ENCODE data around the gene ADAMTS15. TPM values are rescaled to one million over a fixed set of nuclear protein-coding genes. Genes with fewer than 3 reads are reported as not detected.

Gene ADAMTS15
- total RNA-seq, 3 donors from 2014 or later = 17.9 to 22.6 (median 21.9) TPM

DNA sequence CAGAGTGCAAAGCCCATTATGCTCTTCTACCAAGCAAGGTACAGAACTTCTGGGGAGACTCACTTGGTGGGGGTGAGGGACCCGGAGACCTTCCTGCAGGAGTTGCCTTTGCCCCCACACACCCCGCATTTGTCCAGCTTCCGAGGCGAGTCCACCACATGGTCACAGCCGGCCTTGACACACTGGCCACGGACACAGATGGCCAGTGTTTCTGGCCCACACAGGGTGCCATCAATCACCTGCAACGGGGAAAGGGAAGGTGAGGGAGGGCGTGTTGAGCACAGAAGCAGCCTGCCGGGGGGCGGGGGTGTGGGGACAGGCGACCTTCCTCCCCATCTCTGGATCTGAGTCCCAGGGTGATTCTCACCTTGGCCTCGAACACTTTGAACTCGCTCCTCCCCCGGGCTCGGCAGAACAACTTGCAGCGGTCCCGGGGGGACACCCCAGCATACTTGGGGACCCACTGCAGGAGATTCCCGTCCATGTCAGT is 40.0 kb upstream of the ADAMTS15 start:
- TF ChIP-seq POLR2AphosphoS5 (IDR thresholded peaks at IDR 0.05) = no peak
- no peak for TF ChIP-seq POLR2A (IDR thresholded peaks at IDR 0.05)
- TF ChIP-seq, protein P1, sequence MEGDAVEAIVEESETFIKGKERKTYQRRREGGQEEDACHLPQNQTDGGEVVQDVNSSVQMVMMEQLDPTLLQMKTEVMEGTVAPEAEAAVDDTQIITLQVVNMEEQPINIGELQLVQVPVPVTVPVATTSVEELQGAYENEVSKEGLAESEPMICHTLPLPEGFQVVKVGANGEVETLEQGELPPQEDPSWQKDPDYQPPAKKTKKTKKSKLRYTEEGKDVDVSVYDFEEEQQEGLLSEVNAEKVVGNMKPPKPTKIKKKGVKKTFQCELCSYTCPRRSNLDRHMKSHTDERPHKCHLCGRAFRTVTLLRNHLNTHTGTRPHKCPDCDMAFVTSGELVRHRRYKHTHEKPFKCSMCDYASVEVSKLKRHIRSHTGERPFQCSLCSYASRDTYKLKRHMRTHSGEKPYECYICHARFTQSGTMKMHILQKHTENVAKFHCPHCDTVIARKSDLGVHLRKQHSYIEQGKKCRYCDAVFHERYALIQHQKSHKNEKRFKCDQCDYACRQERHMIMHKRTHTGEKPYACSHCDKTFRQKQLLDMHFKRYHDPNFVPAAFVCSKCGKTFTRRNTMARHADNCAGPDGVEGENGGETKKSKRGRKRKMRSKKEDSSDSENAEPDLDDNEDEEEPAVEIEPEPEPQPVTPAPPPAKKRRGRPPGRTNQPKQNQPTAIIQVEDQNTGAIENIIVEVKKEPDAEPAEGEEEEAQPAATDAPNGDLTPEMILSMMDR (IDR thresholded peaks at IDR 0.05) = no peak
- no peaks in the 10 kb centered on the region for H3K4me1 ChIP-seq
- no peak overlapping the region for H3K4me3 ChIP-seq
- no peaks in the 10 kb centered on the region for H3K9me3 ChIP-seq
- no peaks in the 10 kb centered on the region for H3K36me3 ChIP-seq
- H3K27me3 ChIP-seq = no peaks in the 10 kb centered on the region
- intact Hi-C loops (cut with DNase I; ENCODE audit: low total_unique reads) = no loop called here
- H3K27ac ChIP-seq = no peak overlapping the region
- DNase-seq (ENCODE audit: low spot score in 2 of 2) = no peak

DNA sequence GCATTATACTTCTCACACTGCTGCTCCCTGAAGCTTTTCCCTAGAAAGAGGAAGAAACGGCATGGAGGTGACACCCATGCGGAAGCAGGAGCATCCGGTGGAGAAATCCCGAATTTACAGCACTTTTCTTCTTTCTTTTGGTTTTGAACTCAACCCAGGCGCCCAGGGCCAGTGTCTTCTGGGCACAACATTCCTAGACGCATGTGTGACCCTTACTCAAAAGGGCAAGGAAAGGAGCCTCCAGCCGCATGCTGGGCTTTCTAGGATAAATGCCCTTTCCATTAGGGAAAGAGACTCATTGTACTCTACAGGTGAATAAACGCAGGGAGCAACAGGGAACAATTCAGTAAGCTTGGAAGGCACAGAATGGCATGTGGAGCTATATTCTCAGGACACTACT is 39.5 kb upstream of the ADAMTS15 start:
- H3K27ac ChIP-seq = no peak overlapping the region
- H3K27me3 ChIP-seq = no peaks in the 10 kb centered on the region
- H3K4me1 ChIP-seq = no peaks in the 10 kb centered on the region
- TF ChIP-seq POLR2AphosphoS5 (IDR thresholded peaks at IDR 0.05) (no peak), POLR2A (IDR thresholded peaks at IDR 0.05) (no peak)
- TF ChIP-seq, protein P1 (IDR thresholded peaks at IDR 0.05) = no peak
- intact Hi-C loops (cut with DNase I; ENCODE audit: low total_unique reads) = no loop called here
- H3K36me3 ChIP-seq = no peaks in the 10 kb centered on the region
- DNase-seq (ENCODE audit: low spot score in 2 of 2) = no peak
- no peak overlapping the region for H3K4me3 ChIP-seq
- H3K9me3 ChIP-seq = no peaks in the 10 kb centered on the region

- H3K36me3 ChIP-seq = no peaks in the 10 kb centered on the region
- intact Hi-C loops (cut with DNase I; ENCODE audit: low total_unique reads) = no loop called here
- H3K9me3 ChIP-seq = no peaks in the 10 kb centered on the region
- H3K4me3 ChIP-seq = no peak overlapping the region
- no peaks in the 10 kb centered on the region for H3K4me1 ChIP-seq
- TF ChIP-seq, protein P1 (IDR thresholded peaks at IDR 0.05) = no peak
- no peak for TF ChIP-seq POLR2AphosphoS5 (IDR thresholded peaks at IDR 0.05)
- TF ChIP-seq POLR2A (IDR thresholded peaks at IDR 0.05) = no peak
- no peak for DNase-seq (ENCODE audit: low spot score in 2 of 2)
- H3K27me3 ChIP-seq = no peaks in the 10 kb centered on the region
- H3K27ac ChIP-seq = no peak overlapping the region
Observed at GRCh38 chr11:130409594-130410388, 38.7 kb upstream of the ADAMTS15 start.

DNA sequence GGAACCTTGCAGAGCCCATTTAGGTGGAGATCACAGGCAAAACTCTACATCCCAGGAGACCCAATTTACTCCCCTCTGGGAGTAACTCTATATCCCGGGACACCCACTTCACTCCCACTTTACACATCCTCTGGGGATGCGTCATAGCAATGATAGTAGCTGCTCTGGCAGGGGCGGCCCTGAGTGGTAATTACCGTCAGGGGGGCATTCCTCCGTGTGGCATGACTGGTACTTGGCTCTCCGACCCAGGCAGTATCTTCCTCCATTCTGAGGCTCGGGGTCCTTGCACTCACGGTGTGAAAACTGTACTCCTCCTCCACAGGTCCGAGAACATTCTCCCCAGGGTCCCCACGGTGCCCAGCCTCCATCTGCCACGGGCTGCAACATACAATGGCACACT is 37.2 kb upstream of the ADAMTS15 start:
- Histone ChIP-seq H3K36me3 (no peaks in the 10 kb centered on the region), H3K9me3 (no peaks in the 10 kb centered on the region), H3K4me3 (no peak overlapping the region), H3K4me1 (no peaks in the 10 kb centered on the region), H3K27me3 (no peaks in the 10 kb centered on the region), H3K27ac (no peak overlapping the region)
- intact Hi-C loops (cut with DNase I; ENCODE audit: low total_unique reads) = no loop called here
- no peak for DNase-seq (ENCODE audit: low spot score in 2 of 2)
- TF ChIP-seq POLR2A (IDR thresholded peaks at IDR 0.05) = no peak
- no peak for TF ChIP-seq POLR2AphosphoS5 (IDR thresholded peaks at IDR 0.05)
- TF ChIP-seq, protein P1 (IDR thresholded peaks at IDR 0.05) = no peak

DNA sequence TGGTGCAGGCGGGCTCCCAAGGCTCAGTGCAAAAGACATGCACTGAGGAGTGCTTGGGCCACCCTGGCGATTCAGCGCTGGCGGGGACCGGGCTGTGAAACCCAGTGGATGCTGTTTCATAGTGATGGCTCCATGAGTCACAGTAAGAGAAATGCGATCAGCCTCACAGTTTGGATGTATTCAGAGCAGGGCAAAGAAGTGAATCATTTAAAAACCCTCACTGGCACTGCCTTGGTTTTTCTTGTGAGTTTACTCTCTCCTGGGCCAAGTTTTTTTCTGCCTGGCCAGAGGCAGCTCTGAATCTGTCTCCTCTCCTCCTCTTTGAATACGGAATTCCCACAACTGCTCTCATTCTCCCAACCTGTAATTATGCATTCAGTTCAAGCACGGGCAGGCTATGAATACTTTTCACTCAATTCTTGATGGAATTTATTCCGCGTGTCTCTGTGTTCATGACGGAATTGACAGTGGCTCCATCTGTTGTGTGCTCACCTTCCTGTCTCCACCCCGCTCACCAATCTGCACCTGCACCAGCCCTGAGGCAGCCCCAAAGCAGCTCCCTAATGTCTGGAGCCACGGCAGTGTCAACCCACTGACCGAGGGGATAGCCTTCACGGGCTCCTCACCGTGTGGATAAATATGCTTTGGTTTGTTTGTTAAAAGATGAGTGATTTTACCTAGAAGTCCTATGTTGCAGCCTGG is 34.9 kb upstream of the ADAMTS15 start:
- Histone ChIP-seq H3K4me3 (no peak overlapping the region), H3K4me1 (no peaks in the 10 kb centered on the region), H3K36me3 (no peaks in the 10 kb centered on the region), H3K27ac (no peak overlapping the region), H3K27me3 (no peaks in the 10 kb centered on the region), H3K9me3 (no peaks in the 10 kb centered on the region)
- TF ChIP-seq POLR2AphosphoS5 (IDR thresholded peaks at IDR 0.05) (no peak), POLR2A (IDR thresholded peaks at IDR 0.05) (no peak)
- TF ChIP-seq, protein P1 (IDR thresholded peaks at IDR 0.05) = no peak
- intact Hi-C loops (cut with DNase I; ENCODE audit: low total_unique reads) = no loop called here
- no peak for DNase-seq (ENCODE audit: low spot score in 2 of 2)

Measured in breast epithelium (tissue), 4 donors.